Esophagus muscularis mucosa (tissue), 4 donors: ENCODE results near the gene TMCC1. TPM values are rescaled to one million over a fixed set of nuclear protein-coding genes. Genes with fewer than 3 reads are reported as not detected.

Experiments used
- DNase-seq: peaks from one replicate; pipeline ENCODE4 v3.0.0-alpha.2; 2017; ENCODE audit errors: extremely low spot score
- H3K27ac ChIP-seq, 4 donors: fragments of 200-600 bp; sonication (generic); replicated peaks in 1 of 4; 1 replicate in 3 of 4; 2 replicates in 1 of 4; pipeline ENCODE4 v1.5.1; 2016 to 2019; ENCODE audit warnings: mild to moderate bottlenecking in 1 of 4
- H3K27me3 ChIP-seq, 4 donors: fragments of 200-600 bp; sonication (generic); one replicate each; pipeline versions ENCODE4 v1.5.1 to v1.6.0; 2016 to 2019
- H3K36me3 ChIP-seq, 4 donors: fragments of 200-600 bp; sonication (generic); one replicate each; pipeline ENCODE4 v1.5.1; 2016 to 2019
- H3K4me1 ChIP-seq, 4 donors: fragments of 200-600 bp; sonication (generic); one replicate each; pipeline ENCODE4 v1.5.1; 2016 to 2019
- H3K4me3 ChIP-seq, 4 donors: fragments of 200-600 bp; sonication (generic); 1 replicate in 2 of 4; 2 replicates in 2 of 4; pipeline ENCODE4 v1.5.1; 2016 to 2019; ENCODE audit warnings: mild to moderate bottlenecking in 4 of 4, moderate library complexity in 1 of 4
- H3K9me3 ChIP-seq, 4 donors: fragments of 200-600 bp; sonication (generic); 1 replicate in 3 of 4; 2 replicates in 1 of 4; pipeline ENCODE4 v1.5.1; 2016 to 2019
- CTCF ChIP-seq, 3 experiments: fragments of 200-600 bp in 2 of 3; fragments of 450-650 bp in 1 of 3; sonication (generic) in 2 of 3; IDR thresholded peaks; one replicate each; pipeline ENCODE4 v1.5.1; 2017 to 2019; ENCODE audit warnings: antibody characterized with exemption in 3 of 3, mild to moderate bottlenecking in 2 of 3, moderate library complexity in 1 of 3
- EP300 ChIP-seq: sonication (generic); formaldehyde crosslinking; IDR thresholded peaks from one replicate; pipeline ENCODE4 v1.6.1; 2017; ENCODE audit warnings: antibody characterized with exemption
- POLR2A ChIP-seq: fragments of 450-650 bp; IDR thresholded peaks from one replicate; pipeline ENCODE4 v1.6.1; 2017; ENCODE audit warnings: antibody characterized with exemption, moderate library complexity, mild to moderate bottlenecking, low read depth
- POLR2AphosphoS5 ChIP-seq, 2 donors: sonication (generic); formaldehyde crosslinking; IDR thresholded peaks; one replicate each; pipeline ENCODE4 v1.6.1; 2017; ENCODE audit warnings: antibody characterized with exemption in 2 of 2
- WGBS: methylation state at CpG from one replicate; pipeline ENCODE4 v1.1.5; 2018; 5-methylcytosine and 5-hydroxymethylcytosine counted together
- intact Hi-C: fragments of 100-400 bp; cut with DNase I; formaldehyde crosslinking; loops from one replicate; pipeline ENCODE4 v1.15.1; 2023
- total RNA-seq, 4 donors: library from RNA; depleted of rRNA; stranded (reverse); fragments of >200 nt; gene quantifications; one replicate each; pipeline versions ENCODE4 v1.1.0 to v1.2.1, GENCODE V29; 2016

The TMCC1 gene
- total RNA-seq, 4 donors from 2014 or later = 24.5 to 36.2 (median 28.9) TPM

DNA sequence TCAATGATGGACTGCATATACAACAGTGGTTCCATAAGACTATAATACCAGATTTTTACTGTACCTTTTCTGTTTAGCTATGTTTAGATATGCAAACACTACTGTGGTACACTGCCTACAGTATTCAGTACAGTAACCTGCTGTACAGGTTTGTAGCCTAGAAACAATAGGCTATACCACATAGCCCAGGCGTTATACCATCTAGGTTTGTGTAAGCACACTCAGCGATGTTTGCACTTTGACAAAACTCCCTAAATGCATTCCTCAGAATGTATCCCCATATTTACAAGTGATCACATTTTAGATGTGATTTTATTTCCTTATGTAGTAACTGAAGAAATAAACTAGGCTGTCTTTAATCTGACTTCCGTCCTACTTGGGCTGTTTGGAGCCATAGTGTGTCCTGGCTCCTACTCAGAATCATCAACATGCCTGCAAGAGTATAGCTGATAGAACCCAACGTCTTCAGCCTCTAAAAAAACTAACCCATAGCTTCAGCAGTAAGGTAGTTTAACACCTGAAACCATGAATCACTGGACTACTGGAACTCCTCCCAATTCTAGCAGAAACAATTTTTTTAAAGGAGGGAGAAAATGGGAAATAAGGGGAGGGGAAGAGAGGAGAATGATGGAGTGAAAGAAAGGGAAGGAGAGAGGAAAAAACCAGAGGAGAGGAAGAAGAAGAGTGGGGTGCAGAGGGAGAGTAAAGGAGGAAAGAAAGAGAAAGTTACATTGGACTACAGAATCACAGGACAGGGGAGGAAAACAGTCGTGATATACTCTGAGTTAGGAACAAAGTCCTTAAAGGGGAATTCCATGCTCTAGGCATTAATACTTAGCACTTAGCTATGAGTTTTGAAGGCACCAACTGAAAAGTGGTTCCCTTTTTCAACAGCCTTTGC is 219.4 kb downstream of the TMCC1 start:
- Histone ChIP-seq H3K4me3 (no peak overlapping the region), H3K27me3 (no peaks in the 10 kb centered on the region), H3K27ac (no peak overlapping the region), H3K9me3 (no peaks in the 10 kb centered on the region), H3K36me3 (peaks cover 5 to 19% (median 14%) of the 10 kb centered on the region in 4 donors), H3K4me1 (peaks cover 0 to 20% (median 7%) of the 10 kb centered on the region in 4 donors)
- no peak for DNase-seq
- intact Hi-C loops = no loop called here
- WGBS = 82% methylated on average over 5 of the region's 5 CpGs
- no peak for TF ChIP-seq POLR2A

DNA sequence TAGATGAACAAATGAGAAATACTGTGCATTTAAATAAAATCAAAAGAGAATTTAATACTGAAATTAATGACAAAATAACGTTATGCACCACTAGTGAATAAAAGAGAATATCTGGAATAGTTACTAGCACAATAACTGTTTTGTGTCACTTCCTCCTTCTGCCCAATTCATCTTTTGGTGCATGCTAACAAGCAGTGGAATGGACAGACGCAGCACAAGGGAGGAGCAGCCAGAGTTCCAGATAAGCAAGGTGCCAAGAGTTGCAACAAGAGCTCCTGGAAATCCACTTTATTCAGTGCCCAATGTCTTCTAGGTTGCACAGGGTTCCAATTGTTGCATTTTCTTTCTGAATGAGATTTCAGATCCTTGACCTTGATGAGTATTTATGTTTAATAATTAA is 220.5 kb downstream of the TMCC1 start:
- Histone ChIP-seq H3K4me3 (no peak overlapping the region), H3K9me3 (no peaks in the 10 kb centered on the region), H3K36me3 (peaks cover 5 to 19% (median 14%) of the 10 kb centered on the region in 4 donors), H3K27ac (no peak overlapping the region), H3K4me1 (peaks cover 0 to 20% (median 7%) of the 10 kb centered on the region in 4 donors), H3K27me3 (no peaks in the 10 kb centered on the region)
- intact Hi-C loops = no loop called here
- TF ChIP-seq POLR2A = no peak
- DNase-seq = no peak
- 56% methylated on average over 2 of the region's 2 CpGs for WGBS

DNA sequence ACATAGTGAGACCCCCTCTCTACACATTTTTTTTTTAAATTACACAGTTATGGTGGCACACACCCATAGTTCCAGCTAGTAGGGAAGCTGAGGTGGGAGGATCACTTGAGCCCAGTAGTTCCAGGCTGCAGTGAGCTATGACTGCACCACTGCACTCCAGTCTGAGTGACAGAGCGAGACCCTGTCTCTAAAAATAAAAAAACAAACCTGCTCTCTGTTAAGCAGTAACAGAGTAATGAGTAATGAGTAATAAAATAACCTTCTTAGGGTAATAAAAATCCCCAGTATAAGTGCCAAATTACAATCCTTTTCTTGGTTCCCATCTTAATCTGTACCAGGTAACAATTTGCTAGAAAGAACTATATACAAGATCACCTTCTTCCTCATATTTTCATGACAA is 221.1 kb downstream of the TMCC1 start:
- WGBS = 89% methylated on average over 1 of the region's 1 CpG
- TF ChIP-seq POLR2AphosphoS5 (IDR thresholded peaks at IDR 0.05) (no peak), CTCF (IDR thresholded peaks at IDR 0.05) (no peak), POLR2A (no peak), EP300 (no peak)
- Histone ChIP-seq H3K27ac (no peak overlapping the region), H3K4me1 (peaks cover 0 to 20% (median 7%) of the 10 kb centered on the region in 4 donors), H3K36me3 (peaks cover 5 to 19% (median 14%) of the 10 kb centered on the region in 4 donors), H3K9me3 (no peaks in the 10 kb centered on the region), H3K27me3 (no peaks in the 10 kb centered on the region), H3K4me3 (no peak overlapping the region)
- intact Hi-C loops = no loop called here
- DNase-seq = no peak

GRCh38 chr3:129665024-129665768 is 228.3 kb downstream of the TMCC1 start:
- no peak for DNase-seq
- 96% methylated on average over 3 of the region's 3 CpGs for WGBS

GRCh38 chr3:129663930-129664646 is 229.4 kb downstream of the TMCC1 start:
- H3K27me3 ChIP-seq = no peaks in the 10 kb centered on the region
- no peak overlapping the region for H3K4me3 ChIP-seq
- H3K36me3 ChIP-seq = no peaks in the 10 kb centered on the region
- H3K27ac ChIP-seq = no peak overlapping the region
- peaks cover 7 to 31% (median 24%) of the 10 kb centered on the region in 4 donors for H3K4me1 ChIP-seq
- no peaks in the 10 kb centered on the region for H3K9me3 ChIP-seq
- 78% methylated on average over 6 of the region's 6 CpGs for WGBS
- DNase-seq = no peak
- intact Hi-C loops = no loop called here
- TF ChIP-seq POLR2AphosphoS5 (IDR thresholded peaks at IDR 0.05) = no peak
- no peak for TF ChIP-seq EP300
- TF ChIP-seq CTCF (IDR thresholded peaks at IDR 0.05) = no peak
- TF ChIP-seq POLR2A = no peak

More at GRCh38 chr3:129665024-129665768, 228.3 kb downstream of the TMCC1 start:
- H3K27me3 ChIP-seq = no peaks in the 10 kb centered on the region
- intact Hi-C loops = no loop called here
- no peaks in the 10 kb centered on the region for H3K9me3 ChIP-seq
- peaks cover 0 to 8% (median 4%) of the 10 kb centered on the region in 4 donors for H3K36me3 ChIP-seq
- H3K27ac ChIP-seq = no peak overlapping the region
- TF ChIP-seq POLR2A (no peak), POLR2AphosphoS5 (IDR thresholded peaks at IDR 0.05) (no peak), CTCF (IDR thresholded peaks at IDR 0.05) (no peak), EP300 (no peak)
- peaks cover 7 to 31% (median 24%) of the 10 kb centered on the region in 4 donors for H3K4me1 ChIP-seq
- H3K4me3 ChIP-seq = no peak overlapping the region
